IPS-18a (cell line): Measurements from ENCODE around the gene BRSK2.
A peak's percentile ranks its signal among the peaks of the same experiment; 100 is the strongest.

ENCODE experiments used
- H3K27ac ChIP-seq: one replicate; pipeline ENCODE4 v1.5.1; 2013; ENCODE audit warnings: low read length
- H3K27me3 ChIP-seq: one replicate; pipeline ENCODE4 v1.6.1; 2013; ENCODE audit warnings: mild to moderate bottlenecking, low read length; ENCODE audit not compliant: control insufficient read depth, insufficient read depth
- H3K36me3 ChIP-seq: one replicate; pipeline ENCODE4 v1.6.1; 2013; ENCODE audit warnings: low read depth, low read length; ENCODE audit not compliant: control insufficient read depth
- H3K4me1 ChIP-seq: one replicate; pipeline ENCODE4 v1.6.1; 2013; ENCODE audit warnings: low read depth, low read length; ENCODE audit not compliant: control insufficient read depth
- H3K4me3 ChIP-seq: one replicate; pipeline ENCODE4 v1.5.1; 2013; ENCODE audit warnings: low read length
- H3K9ac ChIP-seq: one replicate; pipeline ENCODE4 v1.6.1; 2013; ENCODE audit warnings: mild to moderate bottlenecking, low read length, moderate library complexity
- H3K9me3 ChIP-seq: one replicate; pipeline ENCODE4 v1.6.1; 2013; ENCODE audit warnings: low read depth, low read length; ENCODE audit not compliant: control insufficient read depth

The BRSK2 gene

DNA sequence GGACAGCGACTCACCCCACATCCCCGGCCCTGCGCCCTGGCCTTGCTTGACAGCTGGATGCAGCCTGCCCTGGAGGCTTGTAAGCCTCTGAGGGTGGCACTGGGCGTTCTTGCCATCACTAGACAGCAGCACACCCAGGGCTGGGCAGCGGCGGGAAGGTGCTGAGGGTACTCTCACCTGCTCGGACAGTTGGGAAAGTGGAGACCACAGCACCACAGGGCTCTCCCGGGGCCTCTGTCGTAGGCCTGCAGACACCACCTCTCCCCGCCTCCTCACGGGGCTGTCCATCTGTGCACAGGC is 18.8 kb upstream of the BRSK2 start:
- Histone ChIP-seq H3K9ac (no peak overlapping the region), H3K27ac (no peak overlapping the region), H3K4me3 (no peak overlapping the region), H3K4me1 (no peaks in the 10 kb centered on the region), H3K9me3 (no peaks in the 10 kb centered on the region), H3K27me3 (no peaks in the 10 kb centered on the region), H3K36me3 (no peaks in the 10 kb centered on the region)

DNA sequence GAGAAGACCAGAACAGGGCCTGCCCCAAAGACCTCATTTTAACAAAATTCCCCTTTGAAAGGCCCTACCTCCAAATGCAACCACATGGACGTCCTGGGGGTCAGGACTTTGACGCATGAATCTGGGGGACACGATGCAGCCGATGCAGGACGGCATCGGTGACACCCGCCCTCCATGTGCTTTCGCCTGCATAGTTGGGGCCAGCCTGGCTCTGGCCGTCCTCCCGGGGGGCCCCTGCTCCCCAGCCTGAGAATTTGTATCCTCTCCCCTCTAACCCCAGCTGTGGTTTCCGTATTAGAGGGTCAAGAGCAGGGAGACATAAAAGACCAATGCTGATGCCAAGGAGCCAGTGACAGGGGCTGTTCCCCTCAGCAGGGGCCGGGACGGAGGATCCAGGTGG is 18.4 kb upstream of the BRSK2 start:
- Histone ChIP-seq H3K27ac (no peak overlapping the region), H3K4me3 (no peak overlapping the region), H3K27me3 (no peaks in the 10 kb centered on the region), H3K9ac (no peak overlapping the region), H3K9me3 (no peaks in the 10 kb centered on the region), H3K36me3 (no peaks in the 10 kb centered on the region), H3K4me1 (no peaks in the 10 kb centered on the region)

DNA sequence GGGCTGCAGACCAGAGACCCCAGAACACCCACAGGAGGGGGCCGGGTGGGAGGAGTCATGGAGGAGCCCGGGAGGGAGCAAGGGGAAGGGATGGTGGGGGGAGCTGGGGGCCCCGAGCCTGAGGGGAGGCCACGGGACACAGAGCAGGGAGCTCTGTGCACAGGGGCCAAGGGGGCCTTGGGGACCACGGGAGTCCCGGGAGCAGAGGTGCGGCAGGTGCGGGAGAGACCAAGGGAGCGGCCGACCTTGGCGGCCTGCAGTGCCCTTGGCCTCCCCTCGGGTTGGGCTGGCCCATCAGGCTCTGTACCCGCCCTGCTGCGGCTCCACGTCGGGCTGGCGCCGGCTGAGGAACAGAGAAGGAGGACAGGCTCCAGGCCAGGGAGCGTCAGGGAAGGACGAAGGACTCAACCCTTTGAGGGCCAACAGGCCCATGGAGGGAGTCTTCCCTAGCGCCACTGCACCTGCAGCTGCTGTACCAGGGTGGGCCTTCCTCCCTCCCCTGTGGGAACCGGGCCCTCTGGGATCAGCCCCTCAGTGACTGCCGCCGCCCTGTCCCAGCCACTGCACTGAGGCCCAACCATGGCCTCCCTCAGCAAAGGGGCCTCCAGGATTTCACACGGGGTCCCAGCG is 17.8 kb upstream of the BRSK2 start:
- no peak overlapping the region for H3K4me3 ChIP-seq
- no peaks in the 10 kb centered on the region for H3K9me3 ChIP-seq
- no peaks in the 10 kb centered on the region for H3K4me1 ChIP-seq
- no peaks in the 10 kb centered on the region for H3K36me3 ChIP-seq
- H3K27ac ChIP-seq = no peak overlapping the region
- H3K9ac ChIP-seq = no peak overlapping the region
- H3K27me3 ChIP-seq = no peaks in the 10 kb centered on the region

DNA sequence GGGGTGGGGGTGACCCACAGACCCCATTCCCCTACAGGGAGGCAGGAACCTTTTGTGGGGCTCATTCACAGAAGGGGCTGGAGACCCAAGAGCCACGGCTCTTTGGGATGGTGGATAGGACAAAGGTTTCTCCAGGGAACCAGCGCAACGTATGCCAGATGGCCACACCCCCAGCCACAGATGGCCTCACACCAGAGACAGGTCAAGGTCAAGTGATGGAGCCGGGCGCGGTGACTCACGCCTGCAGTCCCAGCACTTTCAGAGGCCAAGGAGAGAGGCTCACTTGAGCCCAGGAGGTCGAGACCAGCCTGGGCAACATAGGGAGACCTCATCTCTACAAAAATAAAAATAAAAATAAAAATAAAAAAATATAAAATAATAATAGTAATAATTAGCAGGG is 17.1 kb upstream of the BRSK2 start:
- no peaks in the 10 kb centered on the region for H3K4me1 ChIP-seq
- H3K27ac ChIP-seq = no peak overlapping the region

DNA sequence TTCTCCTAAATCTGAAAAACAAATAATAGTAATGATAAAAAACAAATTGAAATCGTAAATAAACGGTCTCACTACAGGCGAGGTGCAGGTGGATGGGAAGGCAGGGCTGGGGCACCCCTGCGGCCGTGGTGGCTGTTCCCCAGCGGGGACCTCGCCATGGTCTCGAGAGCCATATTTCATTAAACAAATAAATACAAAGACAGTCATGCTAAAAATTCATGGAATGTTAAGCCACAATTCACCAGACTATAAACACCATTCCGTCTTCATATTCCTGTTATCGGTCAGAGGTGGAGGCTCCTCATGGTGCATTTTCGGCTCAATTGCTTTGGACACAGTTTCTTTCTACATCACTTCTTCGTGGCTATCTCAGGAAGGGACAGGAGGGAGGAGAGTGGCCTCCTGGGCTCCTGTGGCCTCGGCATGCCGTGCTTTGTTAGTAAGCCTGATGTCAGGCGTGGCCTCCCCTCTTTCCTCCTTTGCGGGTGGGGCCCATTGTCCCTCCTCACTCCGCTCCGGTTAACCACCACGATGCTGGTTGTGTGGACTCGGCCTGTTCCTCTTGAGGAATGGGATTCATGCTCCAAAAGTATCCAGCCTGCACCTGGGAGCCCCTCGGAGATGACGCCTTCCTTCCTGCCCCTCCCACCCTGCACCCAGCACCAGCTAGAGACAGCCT is 16.1 kb upstream of the BRSK2 start:
- H3K36me3 ChIP-seq = no peaks in the 10 kb centered on the region
- H3K9ac ChIP-seq = no peak overlapping the region
- no peaks in the 10 kb centered on the region for H3K9me3 ChIP-seq
- H3K4me1 ChIP-seq = no peaks in the 10 kb centered on the region
- H3K27ac ChIP-seq = no peak overlapping the region
- H3K27me3 ChIP-seq = no peaks in the 10 kb centered on the region
- H3K4me3 ChIP-seq = no peak overlapping the region

More for the DNA sequence above, 17.1 kb upstream of the BRSK2 start:
- no peak overlapping the region for H3K4me3 ChIP-seq
- no peaks in the 10 kb centered on the region for H3K9me3 ChIP-seq
- H3K36me3 ChIP-seq = no peaks in the 10 kb centered on the region
- no peaks in the 10 kb centered on the region for H3K27me3 ChIP-seq
- no peak overlapping the region for H3K9ac ChIP-seq

DNA sequence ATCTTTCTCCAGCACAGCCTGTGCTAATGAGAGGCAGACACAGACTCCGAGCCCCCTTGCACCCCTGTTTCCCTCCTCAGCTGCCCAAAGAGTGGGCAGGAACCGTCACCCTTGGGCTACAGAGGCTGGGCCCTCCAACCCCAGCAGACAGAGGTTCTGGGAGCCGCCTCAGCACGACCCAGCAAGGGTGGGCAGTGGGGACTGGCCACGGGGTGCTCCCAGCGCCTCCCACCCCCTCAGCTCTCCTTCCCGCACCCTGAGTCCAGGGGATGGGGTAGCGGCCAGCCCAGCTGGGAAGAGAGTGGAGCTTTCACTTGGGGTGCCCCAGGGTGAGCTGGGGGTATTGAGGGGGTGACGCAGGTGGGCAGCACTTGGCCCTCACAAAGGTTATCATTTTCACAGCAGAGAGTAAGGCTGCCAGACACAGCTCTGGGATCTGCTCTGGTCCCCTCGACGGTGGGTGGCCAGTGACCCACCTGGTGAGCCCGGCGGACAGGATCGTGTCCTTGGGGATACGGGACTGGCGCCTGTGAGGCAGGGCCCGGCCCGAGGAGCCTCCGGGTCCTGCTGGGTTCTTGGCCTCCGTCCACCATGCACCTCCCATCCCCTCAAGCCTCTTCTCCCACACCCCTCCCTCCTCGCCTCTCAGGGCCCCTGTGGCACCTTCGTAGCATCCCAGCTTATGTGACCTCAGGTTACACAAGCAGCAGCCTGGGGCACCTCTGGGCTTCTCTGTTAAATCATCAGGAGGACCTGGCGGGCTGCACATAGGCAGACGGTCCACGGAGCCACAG is 14.4 kb upstream of the BRSK2 start:
- Histone ChIP-seq H3K27me3 (no peaks in the 10 kb centered on the region), H3K27ac (no peak overlapping the region), H3K4me3 (no peak overlapping the region), H3K9me3 (no peaks in the 10 kb centered on the region), H3K9ac (no peak overlapping the region), H3K4me1 (no peaks in the 10 kb centered on the region), H3K36me3 (no peaks in the 10 kb centered on the region)

DNA sequence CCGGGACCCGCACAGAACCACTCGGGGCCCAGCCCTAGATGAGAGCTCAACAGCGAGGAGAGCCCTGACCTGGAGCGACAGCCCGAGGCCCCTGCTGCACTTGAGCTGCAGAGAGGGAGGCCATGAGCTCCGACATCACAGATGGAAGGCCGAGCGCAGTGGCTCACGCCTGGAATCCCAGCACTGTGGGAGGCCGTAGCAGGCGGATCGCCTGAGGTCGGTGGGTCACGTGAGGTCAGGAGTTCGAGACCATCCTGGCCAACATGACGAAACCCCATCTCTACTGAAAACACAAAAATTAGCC is 13.8 kb upstream of the BRSK2 start:
- no peaks in the 10 kb centered on the region for H3K9me3 ChIP-seq
- no peak overlapping the region for H3K4me3 ChIP-seq
- H3K9ac ChIP-seq = no peak overlapping the region
- no peaks in the 10 kb centered on the region for H3K4me1 ChIP-seq
- no peaks in the 10 kb centered on the region for H3K27me3 ChIP-seq
- no peak overlapping the region for H3K27ac ChIP-seq
- no peaks in the 10 kb centered on the region for H3K36me3 ChIP-seq

DNA sequence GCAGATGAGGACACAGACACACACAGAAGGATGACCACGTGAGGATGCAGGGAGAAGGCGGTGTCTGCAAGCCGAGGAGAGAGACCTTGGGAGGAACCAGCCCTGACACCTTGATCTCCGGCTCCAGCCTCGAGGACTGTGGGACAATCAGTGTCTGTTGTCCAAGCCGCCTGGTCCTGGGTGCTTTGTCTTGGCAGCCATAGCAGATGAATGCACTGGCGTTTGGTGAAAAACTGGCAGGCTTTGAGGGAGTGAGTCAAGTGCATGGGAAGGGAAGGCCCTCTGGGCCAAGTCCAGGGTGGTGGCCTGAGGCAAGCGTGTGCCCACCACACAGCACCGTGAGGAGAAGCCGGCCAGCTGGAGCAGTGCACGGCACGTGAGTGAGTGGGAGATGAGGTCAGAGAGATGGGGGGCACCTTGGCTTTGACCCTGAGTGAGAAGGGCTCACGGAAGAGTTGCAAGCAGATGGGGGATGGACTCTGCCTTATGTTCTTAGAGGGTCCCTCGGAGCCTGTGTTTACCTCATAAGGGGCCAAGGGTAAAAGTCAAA is 12.4 kb upstream of the BRSK2 start:
- H3K27me3 ChIP-seq = no peaks in the 10 kb centered on the region
- H3K36me3 ChIP-seq = no peaks in the 10 kb centered on the region
- H3K9ac ChIP-seq = no peak overlapping the region
- H3K9me3 ChIP-seq = no peaks in the 10 kb centered on the region
- no peaks in the 10 kb centered on the region for H3K4me1 ChIP-seq
- no peak overlapping the region for H3K4me3 ChIP-seq
- H3K27ac ChIP-seq = no peak overlapping the region

DNA sequence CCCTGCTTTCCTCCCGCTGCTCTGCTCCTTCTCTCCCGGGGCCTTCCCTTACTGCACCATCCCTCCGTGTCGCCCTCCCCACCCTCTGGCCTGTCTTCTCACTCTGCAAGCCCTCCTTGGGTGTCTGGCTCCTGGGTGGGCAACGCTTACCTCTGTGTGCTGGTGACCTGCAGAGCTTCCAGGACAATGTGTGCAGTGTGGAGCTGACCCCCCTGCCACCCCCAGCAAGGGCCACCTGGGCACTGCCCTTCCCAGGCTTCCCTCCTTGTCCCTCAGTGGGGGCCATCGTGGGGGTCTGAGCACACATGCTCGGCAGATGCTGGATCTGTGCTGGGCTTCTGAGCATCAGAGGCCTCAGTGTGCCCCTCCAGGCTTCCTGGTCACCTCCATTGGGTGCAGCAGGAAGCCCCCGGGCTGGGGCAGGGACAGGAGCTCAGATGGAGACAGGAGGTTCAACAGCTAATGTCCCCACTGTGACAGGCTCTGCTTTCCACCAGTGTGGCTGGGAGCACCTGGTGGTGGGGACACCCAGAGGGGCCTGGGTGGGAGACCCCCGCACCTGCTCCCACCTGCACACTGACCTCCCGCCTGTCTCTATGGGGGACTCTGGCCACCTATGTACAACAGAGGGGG is 7.8 kb upstream of the BRSK2 start:
- H3K27me3 ChIP-seq = no peaks in the 10 kb centered on the region
- H3K4me3 ChIP-seq = no peak overlapping the region
- no peak overlapping the region for H3K9ac ChIP-seq
- no peaks in the 10 kb centered on the region for H3K36me3 ChIP-seq
- no peaks in the 10 kb centered on the region for H3K4me1 ChIP-seq
- H3K27ac ChIP-seq = no peak overlapping the region
- no peaks in the 10 kb centered on the region for H3K9me3 ChIP-seq

DNA sequence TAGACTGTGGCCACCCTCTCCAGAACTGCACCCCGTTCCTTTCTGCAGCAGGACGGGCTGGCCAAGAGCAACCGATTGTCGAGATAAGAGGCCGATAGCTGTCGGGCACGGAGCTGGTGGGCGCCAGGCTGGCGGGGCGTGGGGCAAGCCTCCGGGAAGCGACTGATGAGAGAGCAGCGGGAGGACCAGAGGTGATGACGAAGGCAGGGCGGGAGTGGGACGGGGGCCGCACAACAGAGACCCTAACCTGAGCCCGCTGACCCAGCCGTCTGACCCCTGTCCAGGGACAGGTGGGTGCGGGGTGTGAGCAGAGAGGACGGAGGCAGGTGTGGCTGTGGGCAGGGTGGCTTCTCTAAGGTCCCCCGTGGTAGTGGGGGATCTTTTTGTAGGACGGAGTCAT is 7.3 kb upstream of the BRSK2 start:
- no peaks in the 10 kb centered on the region for H3K27me3 ChIP-seq
- H3K4me1 ChIP-seq = no peaks in the 10 kb centered on the region
- no peak overlapping the region for H3K4me3 ChIP-seq
- no peaks in the 10 kb centered on the region for H3K9me3 ChIP-seq
- no peak overlapping the region for H3K27ac ChIP-seq
- H3K36me3 ChIP-seq = no peaks in the 10 kb centered on the region
- no peak overlapping the region for H3K9ac ChIP-seq

DNA sequence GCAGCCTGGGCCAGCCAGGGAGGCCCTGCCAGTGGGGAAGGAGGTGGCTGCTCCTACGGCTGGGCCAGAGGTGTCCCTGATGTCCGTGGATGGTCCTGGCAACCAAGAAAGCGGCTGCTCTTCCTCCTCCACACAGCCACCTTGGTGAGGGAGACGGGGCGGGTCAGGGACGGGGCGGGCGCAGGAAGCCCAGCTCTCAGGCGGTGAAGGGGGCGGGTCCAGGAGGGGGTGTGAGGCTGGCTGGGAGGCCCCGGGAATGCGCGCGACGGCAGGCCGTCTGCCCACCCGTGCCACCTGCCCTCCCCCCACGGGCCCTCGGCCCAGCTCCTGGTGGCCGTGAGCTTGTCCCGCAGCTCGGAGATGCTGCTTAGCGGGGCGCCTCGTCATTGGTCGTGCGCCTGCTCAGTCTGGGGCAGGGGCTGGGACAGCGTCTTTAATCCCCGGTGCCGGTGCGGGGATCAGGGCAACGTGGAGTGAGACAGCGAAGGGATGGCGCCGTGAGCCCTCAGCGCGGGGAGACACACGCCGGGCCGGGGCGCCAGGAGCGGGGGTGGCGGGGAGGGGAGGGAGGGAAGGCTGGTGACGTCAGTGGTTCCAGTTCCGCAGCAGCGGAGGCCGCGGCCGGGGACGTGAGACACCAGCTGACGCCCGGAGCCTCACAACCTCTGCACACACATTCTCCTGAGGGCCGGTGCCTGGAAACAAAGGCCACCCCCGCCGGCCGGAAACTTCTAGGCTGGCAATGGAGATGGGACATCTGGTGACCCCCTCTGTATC is 6.7 kb upstream of the BRSK2 start:
- Histone ChIP-seq H3K4me1 (no peaks in the 10 kb centered on the region), H3K27ac (no peak overlapping the region), H3K27me3 (peaks cover 6% of the 10 kb centered on the region), H3K36me3 (no peaks in the 10 kb centered on the region), H3K4me3 (peak overlapping the region; percentile 59), H3K9me3 (no peaks in the 10 kb centered on the region), H3K9ac (peak overlapping the region; percentile 45)
